Measurements from ENCODE around the gene OR2A7.
"Not testable (repeated sequence)": the region's sequence is repeated elsewhere in the genome, so short reads cannot be mapped to it uniquely, and the experiment has no call there.

- TF ChIP-seq, protein P1, sequence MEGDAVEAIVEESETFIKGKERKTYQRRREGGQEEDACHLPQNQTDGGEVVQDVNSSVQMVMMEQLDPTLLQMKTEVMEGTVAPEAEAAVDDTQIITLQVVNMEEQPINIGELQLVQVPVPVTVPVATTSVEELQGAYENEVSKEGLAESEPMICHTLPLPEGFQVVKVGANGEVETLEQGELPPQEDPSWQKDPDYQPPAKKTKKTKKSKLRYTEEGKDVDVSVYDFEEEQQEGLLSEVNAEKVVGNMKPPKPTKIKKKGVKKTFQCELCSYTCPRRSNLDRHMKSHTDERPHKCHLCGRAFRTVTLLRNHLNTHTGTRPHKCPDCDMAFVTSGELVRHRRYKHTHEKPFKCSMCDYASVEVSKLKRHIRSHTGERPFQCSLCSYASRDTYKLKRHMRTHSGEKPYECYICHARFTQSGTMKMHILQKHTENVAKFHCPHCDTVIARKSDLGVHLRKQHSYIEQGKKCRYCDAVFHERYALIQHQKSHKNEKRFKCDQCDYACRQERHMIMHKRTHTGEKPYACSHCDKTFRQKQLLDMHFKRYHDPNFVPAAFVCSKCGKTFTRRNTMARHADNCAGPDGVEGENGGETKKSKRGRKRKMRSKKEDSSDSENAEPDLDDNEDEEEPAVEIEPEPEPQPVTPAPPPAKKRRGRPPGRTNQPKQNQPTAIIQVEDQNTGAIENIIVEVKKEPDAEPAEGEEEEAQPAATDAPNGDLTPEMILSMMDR (conservative IDR thresholded peaks at IDR 0.05; ENCODE audit: low read depth, low read length), result not testable (repeated sequence)
- TF ChIP-seq EZH2 (IDR thresholded peaks at IDR 0.05; ENCODE audit: low read length, unreplicated experiment), result not testable (repeated sequence)
Observed at GRCh38 chr7:144223675-144224074, 40.9 kb downstream of the OR2A7 start.

Data from PC-3 (cell line).